ENCODE measurements around the gene APC2.
"Not testable (repeated sequence)": the region's sequence is repeated elsewhere in the genome, so short reads cannot be mapped to it uniquely, and the experiment has no call there.

The APC2 gene

DNA sequence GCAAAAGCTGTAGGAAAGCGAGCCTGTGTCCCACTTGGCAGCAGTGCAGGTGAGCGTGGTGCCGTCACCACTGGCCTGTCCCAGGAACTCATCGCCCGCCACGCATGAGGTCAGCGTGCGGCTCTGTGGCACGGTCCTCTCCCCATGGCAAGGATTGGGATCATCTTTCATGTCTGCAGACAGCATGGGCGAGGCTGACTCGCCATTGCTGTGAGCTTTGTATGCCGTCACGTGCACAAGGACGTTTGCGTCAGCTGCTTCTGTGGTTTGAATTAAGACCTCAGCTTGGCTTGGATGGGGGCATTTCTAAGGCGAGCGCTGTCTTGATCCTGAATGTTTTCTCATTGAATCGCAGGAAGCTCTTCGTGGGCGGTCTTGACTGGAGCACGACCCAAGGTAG lies 32.8 kb upstream of the APC2 start:
- no peak for DNase-seq

DNA sequence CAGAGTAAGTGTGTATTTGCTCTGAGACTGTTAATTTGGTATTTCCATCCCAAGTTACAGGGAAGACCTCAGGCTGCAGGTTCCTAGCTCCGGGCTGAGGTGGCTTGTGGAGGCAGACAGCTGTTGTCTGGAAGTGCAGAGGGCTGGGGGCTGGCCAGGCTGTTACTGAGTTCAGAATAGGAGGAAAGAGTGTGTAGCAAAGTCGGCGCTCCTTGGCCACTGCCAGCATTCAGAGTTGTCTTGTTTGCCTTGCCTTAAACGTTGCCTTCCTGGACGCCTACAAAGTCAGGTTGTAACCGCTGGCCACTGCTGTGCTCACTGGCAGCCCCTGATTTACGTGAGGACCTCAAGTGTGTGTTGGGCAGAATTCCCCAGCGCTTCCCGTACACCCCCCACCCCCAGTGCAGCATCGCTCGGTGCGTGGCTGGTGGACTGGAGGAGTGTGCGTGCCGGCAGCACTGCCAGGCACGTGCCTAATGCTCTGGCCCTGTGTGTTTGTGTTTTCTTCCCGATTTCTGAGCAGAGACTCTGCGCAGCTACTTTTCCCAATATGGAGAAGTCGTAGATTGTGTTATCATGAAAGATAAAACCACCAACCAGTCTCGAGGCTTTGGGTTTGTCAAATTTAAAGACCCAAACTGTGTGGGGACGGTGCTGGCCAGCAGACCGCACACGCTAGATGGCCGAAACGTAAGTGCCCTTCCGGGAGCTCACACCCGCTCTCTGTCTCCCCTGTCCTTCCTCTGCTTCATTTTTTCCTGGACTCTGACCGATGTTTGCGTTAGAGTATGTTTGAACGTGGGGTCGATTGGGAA lies 32.0 kb upstream of the APC2 start:
- no peak for DNase-seq

DNA sequence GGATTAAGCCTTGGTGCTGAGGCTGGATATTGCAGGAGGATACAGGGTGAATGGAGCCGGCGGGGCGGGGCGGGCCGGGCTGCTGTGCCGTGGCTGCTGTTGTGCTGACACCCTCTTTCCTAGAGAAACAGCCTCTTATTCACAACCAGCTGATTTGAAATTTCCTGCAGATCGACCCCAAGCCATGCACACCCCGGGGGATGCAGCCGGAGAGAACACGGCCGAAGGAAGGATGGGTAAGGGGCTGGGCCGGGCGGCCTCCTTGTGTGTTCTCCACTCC lies 31.5 kb upstream of the APC2 start:
- DNase-seq: no peak

DNA sequence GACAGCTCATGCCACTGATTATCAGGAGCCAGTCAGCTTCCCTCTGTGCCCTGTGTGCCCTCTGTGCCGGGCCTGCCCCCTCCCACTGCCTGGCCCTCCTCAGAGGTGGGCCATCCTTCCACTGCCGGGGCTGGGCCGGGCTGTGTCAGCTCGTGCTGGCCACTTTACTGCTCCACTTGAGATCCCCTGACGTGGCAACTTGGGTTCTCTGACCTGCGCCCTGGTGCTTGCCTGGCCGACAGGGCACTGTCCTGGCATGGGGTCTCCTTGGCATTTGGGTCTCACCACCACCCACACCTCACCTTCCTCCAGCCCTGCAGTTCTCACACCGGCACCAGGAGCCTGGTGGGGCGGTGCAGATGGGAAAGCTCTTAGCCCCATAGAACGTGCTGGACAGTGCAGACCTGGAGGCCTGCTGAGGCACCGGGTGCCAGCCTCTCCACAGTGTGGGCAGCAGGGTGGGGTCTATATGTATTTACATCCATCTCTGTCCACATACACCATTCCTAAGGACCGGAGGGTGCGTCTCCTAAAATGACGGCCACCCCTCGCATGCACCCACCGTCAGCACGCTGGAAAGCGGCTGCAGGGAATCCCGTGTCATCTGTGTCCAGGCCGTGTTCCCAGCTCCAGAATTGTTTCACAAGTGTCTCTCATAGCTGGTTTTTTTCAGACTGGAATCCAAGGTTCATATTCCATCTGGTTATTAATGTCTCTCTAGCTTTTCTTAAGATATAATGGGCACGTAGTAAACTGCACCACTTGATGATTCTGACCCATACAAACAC lies 30.8 kb upstream of the APC2 start:
- no peak for DNase-seq

DNA sequence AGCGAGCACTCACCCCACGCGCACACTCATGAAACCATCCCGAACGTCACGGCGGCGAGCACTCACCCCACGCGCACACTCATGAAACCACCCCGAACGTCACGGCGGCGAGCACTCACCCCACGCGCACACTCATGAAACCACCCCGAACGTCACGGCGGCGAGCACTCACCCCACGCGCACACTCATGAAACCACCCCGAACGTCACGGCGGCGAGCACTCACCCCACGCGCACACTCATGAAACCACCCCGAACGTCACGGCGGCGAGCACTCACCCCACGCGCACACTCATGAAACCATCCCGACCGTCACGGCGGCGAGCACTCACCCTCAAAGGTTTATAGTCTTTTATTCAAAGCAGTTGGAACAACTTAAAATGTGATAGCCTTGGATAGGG lies 29.8 kb upstream of the APC2 start:
- DNase-seq: not testable (repeated sequence)

DNA sequence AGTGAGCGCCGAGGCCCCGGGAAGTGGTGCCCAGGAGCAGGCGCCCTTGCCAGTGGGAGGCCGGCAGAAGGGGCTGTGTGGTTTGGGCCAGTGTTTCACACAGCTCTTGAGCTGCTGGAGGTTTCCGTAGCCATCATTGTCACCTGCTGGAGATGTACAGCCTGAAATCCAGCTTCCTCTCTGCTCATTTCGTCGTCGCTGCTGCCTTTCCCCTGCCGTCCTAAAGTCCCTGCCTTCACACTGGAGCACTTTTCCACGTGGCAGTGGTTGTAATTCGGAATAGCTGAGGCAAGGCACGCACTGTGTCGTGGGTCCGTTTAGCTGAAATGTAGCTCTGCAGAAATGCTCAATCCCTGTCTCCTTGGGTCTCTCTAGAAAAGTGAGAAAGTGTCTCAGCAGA lies 29.3 kb upstream of the APC2 start:
- no peak for DNase-seq

DNA sequence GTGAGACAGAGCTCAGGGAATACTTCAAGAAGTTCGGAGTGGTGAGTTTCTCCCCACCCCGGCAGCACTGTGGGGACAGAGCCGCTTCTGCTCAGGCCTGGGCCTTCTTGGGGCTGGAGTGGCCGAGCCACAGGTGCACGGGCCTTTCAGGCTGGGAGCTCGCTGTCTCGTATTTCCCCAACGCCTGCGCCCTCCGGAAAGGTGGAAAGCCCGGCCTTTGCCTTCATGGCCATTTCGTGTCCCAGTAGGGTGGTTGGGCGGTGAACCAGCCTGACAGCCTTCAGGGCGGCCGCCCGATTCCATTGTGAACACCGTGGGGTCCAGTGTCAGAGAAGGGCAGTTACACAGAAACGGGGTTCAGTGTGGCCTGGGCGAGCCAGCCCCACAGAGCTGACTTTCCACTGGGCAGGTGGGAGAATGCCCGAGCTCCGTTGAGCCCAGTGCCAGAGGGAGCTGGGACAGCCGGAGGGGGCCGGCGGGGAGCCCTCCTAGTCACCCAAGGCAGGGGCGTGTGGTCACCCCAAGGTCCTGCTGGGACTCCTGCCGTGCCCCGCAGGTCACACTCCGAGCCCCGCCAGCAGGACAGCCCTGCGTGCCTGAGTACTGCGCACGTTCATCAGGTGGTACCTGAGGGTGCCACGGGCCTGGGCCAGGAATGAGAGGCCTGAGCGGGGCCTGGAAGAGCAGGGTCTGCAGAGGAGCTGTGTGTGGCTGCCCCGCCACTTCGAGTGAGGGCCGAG lies 28.5 kb upstream of the APC2 start:
- no peak for DNase-seq

DNA sequence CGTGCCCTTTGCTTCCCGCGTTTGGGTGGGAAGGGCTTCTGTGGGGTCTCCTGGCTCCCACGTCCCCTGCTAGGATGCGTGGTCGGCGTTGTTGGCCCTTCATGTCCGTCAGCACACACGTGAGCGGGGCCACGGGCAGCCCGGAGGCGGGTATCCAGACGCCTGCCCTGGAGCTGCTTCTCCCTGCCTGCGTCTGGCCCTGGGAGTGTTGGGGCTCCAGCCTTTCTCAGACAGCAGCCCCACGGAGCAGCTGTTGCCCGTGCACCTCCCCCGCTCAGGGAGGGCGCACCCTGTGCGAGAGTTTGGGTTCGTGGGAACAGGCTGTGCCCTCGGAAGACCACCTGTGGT lies 28.0 kb upstream of the APC2 start:
- no peak for DNase-seq

DNA sequence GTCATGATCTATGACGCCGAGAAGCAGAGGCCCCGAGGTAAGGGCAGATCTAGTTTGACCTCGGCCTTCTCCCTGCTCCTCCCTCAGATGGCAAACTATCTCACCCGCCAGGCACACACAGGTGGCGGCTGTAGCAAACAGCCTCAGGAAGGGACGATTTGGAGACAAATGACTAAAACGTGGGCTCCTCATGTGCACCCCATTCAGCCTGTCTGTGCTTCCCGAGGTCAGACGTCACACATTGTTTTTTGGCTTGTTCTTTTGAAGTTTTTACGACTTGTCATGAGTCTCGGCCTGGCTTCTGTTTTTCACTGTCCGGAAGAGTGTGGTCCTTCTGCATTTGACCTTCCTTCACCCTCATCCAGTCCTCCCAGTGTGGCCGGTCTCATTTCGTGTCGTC lies 27.6 kb upstream of the APC2 start:
- no peak for DNase-seq

DNA sequence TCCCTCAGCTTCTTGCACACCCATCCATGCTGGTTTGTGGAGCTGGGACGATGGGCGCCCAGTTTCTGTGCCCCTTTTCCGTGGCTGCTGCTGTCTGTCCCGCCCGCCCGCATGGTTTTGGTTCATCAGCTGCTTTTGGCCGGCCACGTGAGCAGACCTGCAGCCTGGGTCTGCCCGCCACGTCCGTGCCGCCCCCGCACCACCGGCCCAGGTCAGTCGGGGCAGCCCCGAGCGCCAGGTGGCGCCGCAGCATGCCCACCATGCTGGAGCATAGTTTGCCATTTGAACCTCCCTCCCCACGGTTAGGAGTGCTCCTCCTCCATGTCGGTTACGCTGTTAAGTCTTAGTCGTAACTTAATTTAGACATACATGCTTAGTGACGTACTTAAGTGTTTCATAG lies 27.0 kb upstream of the APC2 start:
- no peak for DNase-seq

DNA sequence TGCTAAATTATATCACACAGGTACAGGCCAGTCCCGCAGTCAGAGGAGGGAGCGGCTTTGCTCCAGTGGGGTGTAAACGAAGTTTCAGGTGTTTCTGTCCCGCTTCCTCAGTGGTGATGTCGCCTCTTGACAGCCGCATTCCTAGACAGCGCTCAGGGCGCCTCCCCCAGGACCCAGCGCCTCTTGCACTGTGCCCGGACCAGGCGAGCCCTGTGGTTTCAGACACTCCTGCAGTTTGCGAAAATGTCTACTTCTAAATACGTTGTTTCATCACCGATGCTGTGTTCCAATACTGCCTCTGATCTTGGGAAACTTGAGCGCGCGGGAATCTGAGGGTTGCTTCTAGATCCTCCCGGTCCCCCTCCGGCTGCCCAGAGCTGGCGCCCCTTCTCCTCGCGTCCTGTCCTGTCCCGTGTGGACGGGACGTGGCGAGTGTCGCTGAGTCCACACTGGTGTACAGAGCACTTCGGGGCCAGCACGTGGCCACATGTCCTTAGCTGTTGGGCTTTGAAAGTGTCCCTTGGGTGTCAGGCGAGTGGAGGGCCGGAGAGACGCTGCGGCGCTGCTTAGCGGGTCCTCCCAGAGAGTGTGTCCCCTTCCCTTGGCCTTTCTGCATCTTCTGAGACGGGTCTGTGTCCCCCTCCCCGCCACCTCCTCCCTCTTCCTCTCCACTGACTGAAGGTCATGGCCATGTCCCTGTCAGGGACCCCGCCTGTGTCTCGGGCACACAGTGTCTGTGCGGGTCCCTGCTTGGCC lies 26.3 kb upstream of the APC2 start:
- DNase-seq: no peak

DNA sequence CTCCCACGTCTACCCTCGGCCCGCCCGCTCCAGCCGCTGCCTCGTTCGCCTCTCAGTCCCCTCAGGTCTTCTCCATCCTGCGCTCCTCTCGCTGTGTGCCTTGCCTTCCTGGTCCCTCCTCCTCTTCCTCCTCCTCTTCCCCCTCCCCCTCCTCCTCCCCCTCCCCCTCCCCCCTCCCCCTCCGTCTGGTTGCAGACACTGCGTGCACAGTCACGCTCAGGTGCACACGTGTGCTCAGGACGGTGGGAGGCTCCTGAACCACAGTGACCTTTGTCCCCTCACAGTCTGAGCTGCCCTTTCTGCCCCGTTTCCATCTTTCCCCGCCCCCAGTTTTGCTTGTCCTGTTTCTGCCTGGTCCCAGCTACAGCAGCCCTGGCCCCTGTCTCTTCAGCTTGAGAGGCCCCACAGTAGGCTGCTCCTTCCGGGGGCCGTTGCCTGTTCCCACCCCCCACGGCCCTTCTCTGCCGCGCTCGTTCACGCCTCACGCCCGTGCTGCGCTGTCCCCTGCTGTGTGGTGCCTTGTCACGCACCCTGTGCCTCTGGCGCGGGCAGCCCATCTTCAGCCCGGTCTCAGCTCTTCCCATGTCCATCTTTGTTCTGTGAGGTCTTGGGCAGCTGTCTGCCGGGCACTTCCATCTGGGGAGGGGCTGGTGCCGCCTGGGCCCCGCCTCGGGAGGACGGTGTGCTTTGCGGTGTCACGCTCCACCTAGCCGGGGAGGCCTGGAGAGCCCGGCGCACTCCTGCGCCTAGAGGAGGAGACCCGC lies 25.5 kb upstream of the APC2 start:
- DNase-seq: no peak

DNA sequence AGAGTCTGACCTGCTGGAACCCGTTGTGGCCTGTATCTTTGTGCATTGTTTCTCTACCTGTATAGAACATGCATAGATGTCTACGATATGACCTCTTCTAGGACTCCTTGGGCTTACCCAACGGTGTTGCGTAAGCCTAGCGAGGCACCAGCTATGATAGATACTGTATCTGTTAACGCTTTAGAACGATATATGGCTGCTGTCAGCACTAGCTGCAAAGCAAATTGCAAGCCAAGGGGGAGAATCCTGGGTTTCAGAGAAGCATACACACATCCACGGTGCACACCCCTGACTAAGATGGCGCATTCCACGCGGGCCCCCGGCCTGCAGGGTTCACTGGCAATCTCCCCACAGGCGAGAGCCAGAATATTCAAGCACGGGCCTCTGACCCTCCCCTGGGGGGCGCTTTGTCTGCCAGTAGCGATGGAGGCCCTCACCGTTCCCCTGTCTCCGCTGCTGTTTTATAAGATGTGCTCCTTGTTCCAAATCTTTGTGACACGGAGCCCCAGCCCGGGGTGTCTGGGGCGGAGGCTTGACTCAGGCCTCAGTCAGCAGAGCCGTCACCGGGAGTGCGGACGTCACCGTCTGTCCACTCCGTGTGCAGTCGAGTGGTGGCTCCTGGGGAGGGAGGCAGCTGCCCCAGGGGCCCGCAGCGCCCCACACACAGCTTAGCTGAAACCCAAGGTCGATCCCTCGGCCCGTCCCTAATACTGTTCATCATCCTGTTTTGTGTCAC lies 24.7 kb upstream of the APC2 start:
- DNase-seq: no peak

DNA sequence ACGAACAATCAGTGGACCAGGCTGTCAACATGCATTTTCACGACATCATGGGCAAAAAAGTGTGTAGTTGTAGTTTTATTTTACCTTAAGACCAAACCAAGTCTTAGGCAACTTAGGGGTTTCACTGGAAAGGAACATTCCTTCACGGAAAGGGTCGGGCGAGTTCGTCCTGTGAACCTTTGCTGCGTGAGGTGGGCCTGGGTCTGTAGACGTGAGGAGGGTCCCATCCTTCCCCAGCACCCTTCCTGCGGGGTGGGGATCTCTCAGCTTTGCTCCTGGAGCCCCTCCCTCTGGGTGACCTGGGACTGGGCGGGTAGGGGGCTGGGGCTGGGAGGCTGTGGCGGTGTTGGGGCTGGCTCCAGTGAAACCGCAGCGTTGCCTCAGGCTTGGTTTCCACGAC lies 24.0 kb upstream of the APC2 start:
- DNase-seq: no peak

DNA sequence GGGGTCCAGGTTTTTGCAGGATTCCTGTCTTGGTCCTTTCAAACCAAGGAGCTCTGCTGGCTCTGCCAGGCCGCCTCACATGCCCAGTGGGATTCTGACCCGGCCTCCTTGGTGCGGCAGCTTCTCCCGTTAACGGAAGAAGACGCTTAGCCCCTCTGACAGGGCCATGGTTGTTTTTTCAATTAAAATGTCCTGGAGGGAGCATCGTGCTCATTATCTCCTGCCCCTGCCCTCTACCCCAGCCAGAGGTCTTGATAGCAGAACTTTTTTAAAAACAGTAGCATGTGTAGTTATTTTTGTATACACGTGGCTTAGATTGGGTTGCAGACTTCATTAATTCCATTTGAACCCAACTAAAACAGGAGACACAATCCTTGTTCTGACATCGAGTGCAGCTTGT lies 23.2 kb upstream of the APC2 start:
- DNase-seq: no peak

DNA sequence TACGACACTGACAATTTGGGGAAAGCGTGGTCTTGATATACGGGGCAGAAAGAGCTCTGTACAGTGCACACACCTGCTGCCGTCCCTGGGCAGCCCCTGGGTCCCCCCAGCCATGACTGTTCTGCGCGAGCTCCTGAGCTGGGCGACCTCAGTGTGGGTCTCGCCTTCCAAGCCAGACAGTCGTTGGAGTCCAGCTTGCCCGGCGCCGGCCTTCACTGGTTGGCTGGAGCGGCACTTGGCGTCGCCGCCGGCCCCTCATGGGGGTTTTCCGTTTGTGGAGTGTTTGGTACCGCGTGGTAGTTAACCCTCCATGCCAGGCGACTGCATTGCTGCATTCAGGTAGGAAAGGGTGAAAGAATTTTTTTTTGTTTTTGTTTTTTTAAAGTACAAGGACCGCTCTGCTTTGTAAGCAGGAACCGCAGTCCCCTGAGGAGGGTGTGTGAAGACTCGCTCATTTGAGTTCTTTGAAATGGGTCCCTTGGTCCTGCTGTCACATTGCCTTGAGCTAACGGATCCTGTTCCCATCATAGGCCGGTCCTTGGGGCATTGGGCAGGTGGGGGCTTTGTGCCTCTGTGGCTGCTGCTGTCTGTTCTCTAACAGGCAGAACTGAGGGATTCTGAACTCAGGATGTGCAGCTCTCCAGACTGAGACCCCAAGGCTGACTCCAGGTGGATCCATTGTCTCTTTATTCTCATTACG lies 22.6 kb upstream of the APC2 start:
- no peak for DNase-seq

DNA sequence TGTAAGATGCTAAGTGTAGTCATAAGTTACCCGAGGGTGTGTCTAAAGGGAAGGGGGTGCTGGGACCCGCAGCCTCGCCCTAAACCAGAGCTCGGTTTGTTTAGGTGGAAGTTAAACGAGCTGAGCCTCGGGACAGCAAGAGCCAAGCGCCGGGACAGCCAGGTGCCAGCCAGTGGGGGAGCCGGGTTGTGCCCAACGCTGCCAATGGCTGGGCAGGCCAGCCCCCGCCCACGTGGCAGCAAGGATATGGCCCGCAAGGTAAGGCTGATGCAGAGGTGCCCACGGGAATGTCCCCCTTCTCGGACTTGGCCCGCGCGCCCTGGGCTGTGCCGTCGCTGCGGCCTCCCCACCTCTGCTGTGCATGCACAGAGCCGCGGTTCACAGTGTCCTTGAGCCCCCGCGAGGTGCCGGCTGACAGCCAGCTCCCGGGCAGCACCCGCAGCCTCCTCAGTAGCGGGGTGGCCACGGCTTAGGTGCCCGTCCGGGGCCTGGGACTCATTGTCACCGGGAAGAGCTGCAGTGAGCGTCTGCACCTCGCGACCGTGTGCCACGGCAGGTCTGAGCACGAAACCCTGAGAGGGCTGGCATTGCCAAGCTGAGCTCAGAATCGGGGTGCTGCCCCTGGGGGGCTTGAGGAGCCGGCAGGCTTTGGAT lies 21.1 kb upstream of the APC2 start:
- no peak for DNase-seq

DNA sequence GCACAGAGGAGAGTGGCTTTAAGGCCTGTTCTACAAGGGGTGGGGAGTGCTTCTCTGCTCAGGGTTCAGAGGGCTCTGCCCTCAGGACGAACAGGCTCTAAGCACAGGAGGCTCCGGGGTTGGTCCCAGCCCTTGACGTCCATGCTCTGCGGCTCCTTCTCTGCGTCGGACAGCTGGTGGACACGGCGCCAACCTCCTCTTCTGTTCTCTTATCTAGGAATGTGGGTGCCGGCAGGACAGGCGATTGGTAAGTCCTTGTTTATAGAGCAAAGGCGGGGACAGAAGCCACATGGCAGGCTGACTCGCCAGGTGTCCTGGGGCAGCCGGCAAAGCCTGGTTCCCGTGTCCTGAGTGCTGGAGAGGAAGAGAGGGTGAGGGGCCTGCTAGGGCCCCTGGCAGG lies 20.2 kb upstream of the APC2 start:
- DNase-seq: no peak

DNA sequence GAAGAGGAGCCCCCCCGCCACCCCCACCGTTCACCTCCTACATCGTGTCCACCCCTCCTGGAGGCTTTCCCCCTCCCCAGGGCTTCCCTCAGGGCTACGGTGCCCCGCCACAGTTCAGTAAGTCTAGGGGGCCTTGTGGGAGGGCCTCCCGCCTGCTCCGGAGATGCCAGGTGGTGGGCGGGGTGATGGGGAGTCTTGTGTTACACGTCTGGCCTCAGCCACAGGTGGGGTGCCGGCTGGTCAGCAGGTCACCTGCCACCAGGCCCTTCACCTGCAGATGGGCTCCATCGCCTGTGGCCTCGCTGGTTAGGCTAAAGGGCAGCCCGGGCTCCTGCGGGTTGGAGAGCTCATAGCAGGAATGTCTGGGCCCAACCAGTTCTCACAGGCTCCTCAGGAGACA lies 19.7 kb upstream of the APC2 start:
- DNase-seq: no peak

DNA sequence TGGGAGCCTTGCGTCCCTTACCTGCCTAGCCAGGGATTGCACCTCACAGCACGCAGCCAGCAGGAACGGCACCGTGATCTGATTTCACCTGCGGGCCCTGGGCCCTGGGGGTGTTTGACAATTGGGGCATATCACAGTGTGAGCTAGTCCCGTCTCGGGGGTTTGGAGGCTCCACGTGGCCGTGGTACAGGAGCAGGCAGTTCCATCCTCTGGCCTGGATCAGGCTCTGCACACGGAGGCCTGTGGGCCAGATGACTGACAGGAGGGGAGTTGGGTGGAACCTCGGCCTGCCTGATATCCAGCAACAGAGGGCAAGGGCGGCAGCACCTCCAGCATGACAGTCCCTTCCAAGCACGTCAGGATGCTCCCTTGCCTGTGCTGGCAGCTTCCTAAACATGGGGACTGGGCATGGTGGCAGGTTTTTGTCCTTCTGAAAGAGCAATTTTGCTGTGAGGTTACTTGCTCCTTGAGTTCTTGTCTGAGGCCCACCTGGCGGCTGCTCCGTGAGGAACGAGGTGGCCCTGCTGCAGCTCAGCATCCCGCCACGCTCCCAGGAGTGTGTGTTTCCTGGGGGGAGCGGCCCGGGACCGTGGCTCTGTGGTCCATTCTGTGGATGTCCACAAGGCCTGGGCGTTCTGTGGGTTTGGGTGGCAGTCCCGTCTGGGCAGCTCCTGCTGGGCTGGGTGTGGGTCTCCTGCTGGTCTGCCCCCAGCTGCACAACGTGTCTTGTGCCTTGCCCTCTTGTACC lies 18.0 kb upstream of the APC2 start:
- DNase-seq: no peak
